ENCODE results near the gene ARHGEF12.

ARHGEF12 gene

DNA sequence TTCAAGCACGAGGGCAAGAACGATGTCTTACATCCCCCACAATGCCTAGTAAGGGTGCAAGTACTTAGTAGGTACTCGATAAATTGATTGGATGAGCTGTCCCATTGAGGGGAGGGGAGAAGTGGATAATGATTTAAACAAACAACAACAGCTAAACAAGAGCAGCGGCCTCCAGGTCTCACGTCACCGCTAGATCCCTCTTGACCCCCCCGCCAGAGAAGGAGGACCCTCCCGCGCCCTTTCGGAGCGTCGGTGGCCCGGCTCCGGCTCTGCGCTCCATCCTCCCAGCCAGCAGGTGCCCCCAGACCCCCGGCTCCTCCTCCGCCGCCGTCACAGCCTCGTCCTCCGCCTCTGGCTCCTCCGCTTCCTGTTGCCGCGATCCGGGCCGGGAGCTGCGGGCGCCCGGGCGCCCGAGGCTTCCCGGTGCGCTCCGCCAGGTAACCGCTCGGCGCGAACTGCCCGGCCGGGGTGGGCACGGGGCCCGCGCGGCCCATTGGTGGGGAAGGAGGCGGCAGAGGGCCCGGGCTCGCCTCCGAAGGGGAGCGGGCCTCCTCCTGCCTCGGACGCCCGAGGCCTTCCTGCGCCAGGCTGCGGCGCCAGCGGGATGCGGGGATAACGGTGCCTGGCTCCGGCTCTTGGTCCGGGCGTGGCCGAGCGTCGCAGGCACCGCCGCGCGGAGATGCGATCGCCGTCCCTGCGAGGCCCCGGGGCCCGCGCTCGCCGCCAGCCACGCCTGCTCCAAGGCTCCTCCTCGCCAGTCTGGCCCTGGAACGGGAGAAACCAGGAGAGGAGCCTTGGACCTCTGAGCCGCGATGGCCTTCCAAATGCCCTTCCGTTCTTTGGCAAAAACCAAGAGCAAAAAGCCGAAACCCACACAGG, 11.0 kb upstream of the ARHGEF12 start, which contains the start of gene TLCD5:
TSS of gene TLCD5 (plus strand) at position 368 of the 879 bp plus-strand sequence. CDS start 2,143 bp downstream, outside the sequence.
- H3K4me3 ChIP-seq (ENCODE audit: insufficient read depth, low read length, poor library complexity, severe bottlenecking) = peak within 1 kb of the TSS; percentile 17
- no peaks in the 10 kb centered on the region for H3K9me3 ChIP-seq (ENCODE audit: insufficient read depth, low read length)
- TF ChIP-seq CTCF (IDR thresholded peaks at IDR 0.05; ENCODE audit: insufficient read depth, low read length, poor library complexity, severe bottlenecking) (no peak), EZH2phosphoT487 (conservative IDR thresholded peaks at IDR 0.05; ENCODE audit: low read length) (no peak)
- no peaks in the 10 kb centered on the region for H3K27me3 ChIP-seq (ENCODE audit: low read length)
- H3F3A ChIP-seq (ENCODE audit: insufficient read depth) = no peaks in the 10 kb centered on the region
- no peaks in the 10 kb centered on the region for H3K79me2 ChIP-seq (ENCODE audit: insufficient read depth, low read length)
- H3K4me2 ChIP-seq (ENCODE audit: low read depth, low read length, poor library complexity, severe bottlenecking) = peak within 1 kb of the TSS; percentile 29
- H4K20me1 ChIP-seq (ENCODE audit: low read depth, low read length) = no peaks in the 10 kb centered on the region
- peak within 1 kb of the TSS; percentile 11 for H2AFZ ChIP-seq (ENCODE audit: low read depth, low read length, severe bottlenecking)
- peak within 1 kb of the TSS; percentile 10; the same call in 1 of the 2 replicates for H3K9ac ChIP-seq (ENCODE audit: low read length)
- H3K27ac ChIP-seq (ENCODE audit: low read depth, low read length) = no peak within 1 kb of the TSS
- H3K9me2 ChIP-seq (replicated peaks; ENCODE audit: insufficient read depth, low read length) = no peaks in the 10 kb centered on the region
- no peaks in the 10 kb centered on the region for H3K36me3 ChIP-seq (ENCODE audit: low read length)

DNA sequence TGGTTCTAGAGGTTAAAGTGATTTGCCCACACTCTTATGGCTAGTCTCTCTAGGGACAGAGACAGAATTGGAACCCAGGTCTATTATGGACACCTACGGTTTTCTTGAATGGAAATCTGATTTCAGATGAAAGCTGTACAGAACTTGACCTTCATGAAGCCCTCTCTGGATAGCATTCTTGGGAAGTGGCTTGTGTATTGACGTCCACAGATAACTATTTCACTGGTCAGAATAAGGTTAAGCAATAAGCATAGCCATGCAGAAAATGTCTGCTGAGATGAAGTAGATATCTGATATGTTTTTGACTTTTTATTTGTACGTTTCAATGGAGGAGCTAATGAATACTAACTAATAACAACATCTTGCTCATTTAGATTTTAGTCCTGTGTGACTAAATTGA, 10.0 kb upstream of the ARHGEF12 start:
- no peak overlapping the region for H3K4me2 ChIP-seq (ENCODE audit: low read depth, low read length, poor library complexity, severe bottlenecking)
- H3K79me2 ChIP-seq (ENCODE audit: insufficient read depth, low read length) = no peaks in the 10 kb centered on the region
- no peak for TF ChIP-seq EZH2phosphoT487 (conservative IDR thresholded peaks at IDR 0.05; ENCODE audit: low read length)
- TF ChIP-seq CTCF (IDR thresholded peaks at IDR 0.05; ENCODE audit: insufficient read depth, low read length, poor library complexity, severe bottlenecking) = no peak
- no peak overlapping the region for H2AFZ ChIP-seq (ENCODE audit: low read depth, low read length, severe bottlenecking)
- no peak overlapping the region for H3K4me3 ChIP-seq (ENCODE audit: insufficient read depth, low read length, poor library complexity, severe bottlenecking)
- H3K36me3 ChIP-seq (ENCODE audit: low read length) = no peaks in the 10 kb centered on the region
- no peak overlapping the region for H3K9ac ChIP-seq (ENCODE audit: low read length)
- H3K9me3 ChIP-seq (ENCODE audit: insufficient read depth, low read length) = no peaks in the 10 kb centered on the region
- H3F3A ChIP-seq (ENCODE audit: insufficient read depth) = no peaks in the 10 kb centered on the region
- H3K27ac ChIP-seq (ENCODE audit: low read depth, low read length) = no peak overlapping the region
- H4K20me1 ChIP-seq (ENCODE audit: low read depth, low read length) = no peaks in the 10 kb centered on the region
- H3K27me3 ChIP-seq (ENCODE audit: low read length) = no peaks in the 10 kb centered on the region
- no peaks in the 10 kb centered on the region for H3K9me2 ChIP-seq (replicated peaks; ENCODE audit: insufficient read depth, low read length)

- no peaks in the 10 kb centered on the region for H3K9me3 ChIP-seq (ENCODE audit: insufficient read depth, low read length)
- no peak overlapping the region for H3K27ac ChIP-seq (ENCODE audit: low read depth, low read length)
- H3F3A ChIP-seq (ENCODE audit: insufficient read depth) = no peaks in the 10 kb centered on the region
- no peak overlapping the region for H3K4me2 ChIP-seq (ENCODE audit: low read depth, low read length, poor library complexity, severe bottlenecking)
- H3K27me3 ChIP-seq (ENCODE audit: low read length) = no peaks in the 10 kb centered on the region
- H3K36me3 ChIP-seq (ENCODE audit: low read length) = no peaks in the 10 kb centered on the region
- no peak for TF ChIP-seq EZH2phosphoT487 (conservative IDR thresholded peaks at IDR 0.05; ENCODE audit: low read length)
- no peak for TF ChIP-seq CTCF (IDR thresholded peaks at IDR 0.05; ENCODE audit: insufficient read depth, low read length, poor library complexity, severe bottlenecking)
- no peak overlapping the region for H3K4me3 ChIP-seq (ENCODE audit: insufficient read depth, low read length, poor library complexity, severe bottlenecking)
- no peaks in the 10 kb centered on the region for H3K9me2 ChIP-seq (replicated peaks; ENCODE audit: insufficient read depth, low read length)
- H4K20me1 ChIP-seq (ENCODE audit: low read depth, low read length) = no peaks in the 10 kb centered on the region
- no peak overlapping the region for H3K9ac ChIP-seq (ENCODE audit: low read length)
- H2AFZ ChIP-seq (ENCODE audit: low read depth, low read length, severe bottlenecking) = no peak overlapping the region
- no peaks in the 10 kb centered on the region for H3K79me2 ChIP-seq (ENCODE audit: insufficient read depth, low read length)
Measured at GRCh38 chr11:120326845-120327281, 9.3 kb upstream of the ARHGEF12 start.
